C4-2B (cell line): ENCODE results near the gene ZNF648.

Experiments
- H3K27ac ChIP-seq: fragments of 450-650 bp; 2 replicates; pipeline ENCODE4 v1.5.1; 2017
- ZFX ChIP-seq: fragments of 450-650 bp; IDR thresholded peaks from 2 replicates; pipeline ENCODE4 v1.6.1; 2017
- TF ChIP-seq, protein P1 (sequence below): fragments of 450-650 bp; conservative IDR thresholded peaks from 2 replicates; pipeline ENCODE4 v1.5.1; 2017; ENCODE audit warnings: mild to moderate bottlenecking

ZNF648 gene

DNA sequence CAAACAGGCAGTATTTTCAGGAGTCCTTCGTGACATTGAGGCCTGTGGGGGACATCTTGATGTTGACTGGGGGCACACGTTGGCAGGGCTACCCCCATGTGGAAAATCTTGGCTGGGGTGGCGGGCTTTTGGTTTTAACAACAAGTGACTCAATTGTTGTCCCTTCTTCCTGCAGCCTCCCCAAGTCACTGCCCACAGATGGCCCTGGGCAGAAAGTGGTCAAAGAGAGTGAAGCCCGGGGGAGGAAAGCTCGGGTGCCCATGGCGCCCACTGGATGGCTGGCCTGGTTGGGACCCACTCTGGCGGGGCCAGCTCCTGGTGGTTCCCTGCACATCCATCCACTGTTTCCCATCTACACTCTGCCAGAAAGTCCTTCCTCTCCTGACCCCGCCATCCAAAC lies 24.6 kb upstream of the ZNF648 start:
- TF ChIP-seq, protein P1, sequence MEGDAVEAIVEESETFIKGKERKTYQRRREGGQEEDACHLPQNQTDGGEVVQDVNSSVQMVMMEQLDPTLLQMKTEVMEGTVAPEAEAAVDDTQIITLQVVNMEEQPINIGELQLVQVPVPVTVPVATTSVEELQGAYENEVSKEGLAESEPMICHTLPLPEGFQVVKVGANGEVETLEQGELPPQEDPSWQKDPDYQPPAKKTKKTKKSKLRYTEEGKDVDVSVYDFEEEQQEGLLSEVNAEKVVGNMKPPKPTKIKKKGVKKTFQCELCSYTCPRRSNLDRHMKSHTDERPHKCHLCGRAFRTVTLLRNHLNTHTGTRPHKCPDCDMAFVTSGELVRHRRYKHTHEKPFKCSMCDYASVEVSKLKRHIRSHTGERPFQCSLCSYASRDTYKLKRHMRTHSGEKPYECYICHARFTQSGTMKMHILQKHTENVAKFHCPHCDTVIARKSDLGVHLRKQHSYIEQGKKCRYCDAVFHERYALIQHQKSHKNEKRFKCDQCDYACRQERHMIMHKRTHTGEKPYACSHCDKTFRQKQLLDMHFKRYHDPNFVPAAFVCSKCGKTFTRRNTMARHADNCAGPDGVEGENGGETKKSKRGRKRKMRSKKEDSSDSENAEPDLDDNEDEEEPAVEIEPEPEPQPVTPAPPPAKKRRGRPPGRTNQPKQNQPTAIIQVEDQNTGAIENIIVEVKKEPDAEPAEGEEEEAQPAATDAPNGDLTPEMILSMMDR = no peak
- no peak for TF ChIP-seq ZFX
- H3K27ac ChIP-seq = no peak overlapping the region

DNA sequence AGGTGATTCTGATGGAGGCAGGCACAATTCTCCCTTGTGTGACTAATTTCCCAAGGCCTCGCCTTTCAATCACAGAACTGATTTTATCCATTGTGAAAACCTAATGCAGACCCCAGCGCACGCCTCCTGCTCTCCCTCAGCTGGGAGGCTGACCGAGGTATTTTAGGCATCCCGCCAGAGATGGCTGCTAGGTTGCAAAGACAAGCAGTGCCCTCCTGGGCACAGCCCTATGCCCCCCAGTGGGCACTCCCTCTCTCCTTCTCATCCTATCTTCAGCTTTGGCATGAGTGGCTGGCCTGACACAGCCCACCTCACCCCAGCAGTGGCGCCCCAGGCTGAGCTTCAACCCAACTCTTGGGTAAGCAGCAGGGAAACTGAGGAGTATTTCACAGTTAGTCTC lies 24.2 kb upstream of the ZNF648 start:
- no peak overlapping the region for H3K27ac ChIP-seq
- TF ChIP-seq ZFX = no peak
- TF ChIP-seq, protein P1 = no peak

- peak overlapping the region; percentile 13; the same call in 1 of the 2 replicates for H3K27ac ChIP-seq
These were observed 23.2 kb upstream of the ZNF648 start for GRCh38 chr1:182084487-182085316.

GRCh38 chr1:182083851-182084486 lies 22.5 kb upstream of the ZNF648 start:
- TF ChIP-seq ZFX = no peak
- TF ChIP-seq, protein P1 = no peak
- peak overlapping the region; percentile 13; the same call in 1 of the 2 replicates for H3K27ac ChIP-seq

More at GRCh38 chr1:182084487-182085316, 23.2 kb upstream of the ZNF648 start:
- no peak for TF ChIP-seq ZFX
- TF ChIP-seq, protein P1 = peak; percentile 88

- TF ChIP-seq, protein P1 = peak; percentile 80
- TF ChIP-seq ZFX = no peak
These were observed 19.6 kb upstream of the ZNF648 start for GRCh38 chr1:182080955-182081582.

DNA sequence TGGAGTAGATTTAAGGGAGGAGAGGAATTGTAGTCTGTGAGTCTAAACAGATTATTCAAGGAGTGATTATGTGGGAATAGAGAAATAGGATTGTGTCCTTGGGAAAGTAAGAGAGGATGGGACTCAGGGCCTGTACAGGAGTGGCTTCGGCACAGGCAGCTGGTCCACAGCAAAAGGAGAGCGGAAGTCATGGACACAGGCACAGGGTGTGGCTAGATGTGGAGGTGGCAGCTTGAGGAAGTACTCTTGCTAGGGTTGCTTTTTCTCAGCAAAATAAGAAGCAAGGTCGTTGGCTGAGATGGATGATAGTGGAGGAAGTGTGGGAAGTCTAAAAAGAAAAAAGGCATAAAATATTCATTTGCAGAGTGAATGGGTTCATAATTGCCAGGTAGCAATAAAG lies 18.5 kb upstream of the ZNF648 start:
- H3K27ac ChIP-seq = no peak overlapping the region
- no peak for TF ChIP-seq ZFX
- TF ChIP-seq, protein P1 = no peak

More at GRCh38 chr1:182080955-182081582, 19.6 kb upstream of the ZNF648 start:
- H3K27ac ChIP-seq = no peak overlapping the region

GRCh38 chr1:182071924-182072323 lies 10.4 kb upstream of the ZNF648 start:
- no peak overlapping the region for H3K27ac ChIP-seq
- no peak for TF ChIP-seq ZFX
- TF ChIP-seq, protein P1 = no peak
